Muscle of leg (tissue), 11 donors: ENCODE results near the gene MAPKAPK2. TPM values are rescaled to one million over a fixed set of nuclear protein-coding genes. Genes with fewer than 3 reads are reported as not detected.
"Not testable (repeated sequence)": the region's sequence is repeated elsewhere in the genome, so short reads cannot be mapped to it uniquely, and the experiment has no call there.

Source experiments
- DNase-seq: peaks from one replicate; pipeline ENCODE4 v3.0.0; 2013
- H3K27ac ChIP-seq: one replicate; pipeline ENCODE4 v1.5.1; 2013; ENCODE audit warnings: mild to moderate bottlenecking, low read length, control low read depth
- H3K27me3 ChIP-seq: one replicate; pipeline ENCODE4 v1.6.1; 2013; ENCODE audit warnings: low read length; ENCODE audit not compliant: control insufficient read depth, insufficient read depth
- H3K36me3 ChIP-seq: one replicate; pipeline ENCODE4 v1.6.1; 2013; ENCODE audit warnings: low read length; ENCODE audit not compliant: control insufficient read depth, insufficient read depth
- H3K4me1 ChIP-seq: one replicate; pipeline ENCODE4 v1.6.1; 2013; ENCODE audit warnings: low read length; ENCODE audit not compliant: control insufficient read depth, insufficient read depth
- H3K4me3 ChIP-seq: one replicate; pipeline ENCODE4 v1.5.1; 2013; ENCODE audit warnings: low read length, control low read depth
- H3K9me3 ChIP-seq: replicated peaks from 2 replicates; pipeline ENCODE4 v1.6.1; 2013; ENCODE audit warnings: low read depth, low read length; ENCODE audit not compliant: control insufficient read depth
- WGBS: methylation state at CpG from one replicate; pipeline ENCODE4 v1.1.5; 2013; ENCODE audit warnings: missing lambda C conversion rate; ENCODE audit not compliant: insufficient coverage; 5-methylcytosine and 5-hydroxymethylcytosine counted together
- polyA plus RNA-seq, 8 donors: library from polyadenylated mRNA; unstranded; fragments of 120-200 nt; gene quantifications; one replicate each; pipeline versions ENCODE4 v1.2.1 to v1.2.3, GENCODE V29; 2013; ENCODE audit warnings: inconsistent platforms in 1 of 8, low replicate concordance in 1 of 8; ENCODE audit not compliant: insufficient read length in 8 of 8, insufficient read depth in 1 of 8
- total RNA-seq: library from RNA; stranded (reverse); fragments of 120-200 nt; gene quantifications from one replicate; pipeline ENCODE4 v1.2.4, GENCODE V29; 2013

The MAPKAPK2 gene
- total and polyA plus RNA-seq, 9 donors = 39.7 to 76.6 (median 70.0) TPM

DNA sequence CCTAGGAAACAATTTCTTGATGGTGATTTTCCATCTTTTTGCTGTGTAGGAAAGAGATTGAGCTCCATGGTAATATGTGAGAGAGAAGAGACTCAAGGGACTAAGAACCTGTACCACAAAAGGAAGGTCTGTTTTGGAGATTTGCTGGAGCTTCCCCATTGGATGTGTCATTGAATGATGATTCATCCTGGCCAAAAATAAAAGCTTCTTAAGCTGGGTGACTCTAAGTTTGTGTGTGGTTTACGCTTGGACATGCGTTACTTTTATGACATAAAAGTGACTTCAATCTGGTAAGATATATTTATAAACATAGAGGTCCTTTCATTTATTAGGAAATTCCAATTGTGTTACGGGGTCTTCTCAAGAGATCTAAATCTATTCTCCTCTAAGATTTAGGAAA lies 68.4 kb downstream of the MAPKAPK2 start:
- no CpG with 5 or more reads among the region's 3 CpGs for WGBS
- H3K4me3 ChIP-seq = no peak overlapping the region
- peaks cover 3% of the 10 kb centered on the region for H3K27me3 ChIP-seq
- no peak overlapping the region for H3K27ac ChIP-seq
- DNase-seq = no peak
- H3K4me1 ChIP-seq = no peaks in the 10 kb centered on the region
- no peaks in the 10 kb centered on the region for H3K36me3 ChIP-seq
- H3K9me3 ChIP-seq = no peaks in the 10 kb centered on the region

DNA sequence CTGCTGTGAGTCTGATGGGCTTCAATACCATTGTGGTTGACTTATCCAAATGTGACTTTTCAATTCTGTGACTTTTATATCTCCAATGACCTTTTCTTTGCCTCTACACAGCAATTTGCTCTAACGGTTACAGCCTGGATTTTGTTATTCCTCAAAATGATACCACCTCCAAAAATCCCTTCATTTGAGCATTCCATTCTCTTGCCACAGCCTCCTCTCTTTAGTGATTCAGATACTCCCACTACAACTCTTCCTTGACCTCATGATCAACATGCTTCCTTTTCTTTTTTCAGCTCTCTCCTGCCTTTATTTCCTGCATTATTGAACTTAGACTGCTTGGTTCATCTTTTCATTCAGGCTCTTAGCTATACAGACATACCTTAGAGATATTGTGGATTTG lies 69.3 kb downstream of the MAPKAPK2 start:
- 46% methylated on average over 1 of the region's 1 CpG for WGBS

DNA sequence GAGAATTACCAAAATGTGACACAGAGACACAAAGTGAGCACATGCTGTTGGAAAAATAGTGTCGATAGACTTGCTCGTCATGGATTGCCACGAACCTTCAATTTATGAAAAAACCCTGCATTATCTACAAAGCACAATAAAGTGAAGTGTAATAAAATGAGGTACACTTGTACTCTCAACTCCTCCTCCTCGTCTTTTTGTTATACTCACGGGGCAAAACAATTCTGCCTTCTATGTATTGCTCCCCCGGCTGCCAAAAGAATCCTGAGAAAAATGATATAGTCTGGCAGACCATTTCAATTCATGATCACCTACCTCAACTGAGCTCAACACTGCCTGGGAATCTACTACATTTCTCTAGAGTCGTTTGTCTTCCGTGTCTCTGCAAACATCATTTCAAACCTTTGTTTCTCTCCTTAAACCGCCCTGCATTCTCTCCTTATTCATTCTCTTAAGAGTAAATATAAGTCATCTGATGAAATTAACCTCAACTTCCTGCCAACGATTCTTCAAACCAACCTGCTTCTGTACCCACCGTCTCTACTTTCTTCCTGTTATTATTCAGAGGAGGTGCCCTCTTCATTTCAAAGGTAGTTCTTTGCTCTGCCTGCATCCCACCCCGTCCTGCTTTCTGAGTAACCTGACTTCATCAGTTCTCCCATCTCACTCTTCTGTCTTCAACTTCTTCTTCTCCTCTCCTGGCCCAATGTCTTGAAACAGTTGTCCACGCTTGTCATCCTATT lies 73.0 kb downstream of the MAPKAPK2 start:
- Histone ChIP-seq H3K9me3 (no peaks in the 10 kb centered on the region), H3K27ac (no peak overlapping the region), H3K27me3 (peaks cover 3% of the 10 kb centered on the region), H3K4me3 (no peak overlapping the region), H3K4me1 (no peaks in the 10 kb centered on the region), H3K36me3 (no peaks in the 10 kb centered on the region)
- no peak for DNase-seq
- 86% methylated on average over 3 of the region's 13 CpGs for WGBS

More for the DNA sequence above, 69.3 kb downstream of the MAPKAPK2 start:
- Histone ChIP-seq H3K36me3 (no peaks in the 10 kb centered on the region), H3K4me1 (no peaks in the 10 kb centered on the region), H3K9me3 (no peaks in the 10 kb centered on the region), H3K27ac (no peak overlapping the region), H3K4me3 (no peak overlapping the region), H3K27me3 (peaks cover 3% of the 10 kb centered on the region)
- no peak for DNase-seq

DNA sequence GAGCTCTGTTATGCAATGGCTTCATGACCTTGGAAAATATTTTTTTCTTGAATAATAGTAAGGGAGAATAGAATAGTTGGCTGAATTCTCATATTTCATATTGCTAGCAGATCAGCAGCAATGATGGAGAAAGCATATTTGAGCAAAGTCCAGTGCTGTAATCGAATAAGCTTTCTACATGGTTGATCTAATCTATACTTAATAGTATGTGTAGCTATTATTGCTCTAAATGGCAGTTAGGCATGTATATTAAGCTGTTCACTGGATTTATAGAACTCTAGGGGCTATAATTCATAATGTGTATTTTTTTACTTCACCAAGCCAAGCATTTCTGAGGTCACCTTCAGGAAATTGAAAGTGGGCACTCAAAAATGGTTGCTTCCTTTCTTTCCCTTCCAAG lies 75.9 kb downstream of the MAPKAPK2 start:
- no CpG with 5 or more reads among the region's 1 CpG for WGBS
- DNase-seq = no peak
- Histone ChIP-seq H3K4me1 (no peaks in the 10 kb centered on the region), H3K27me3 (peaks cover 3% of the 10 kb centered on the region), H3K4me3 (no peak overlapping the region), H3K36me3 (no peaks in the 10 kb centered on the region), H3K9me3 (no peaks in the 10 kb centered on the region), H3K27ac (no peak overlapping the region)

- DNase-seq = no peak
- H3K9me3 ChIP-seq = no peaks in the 10 kb centered on the region
- H3K27me3 ChIP-seq = peaks cover 3% of the 10 kb centered on the region
- WGBS = no CpG with 5 or more reads among the region's 6 CpGs
- no peaks in the 10 kb centered on the region for H3K4me1 ChIP-seq
- H3K27ac ChIP-seq = no peak overlapping the region
- no peaks in the 10 kb centered on the region for H3K36me3 ChIP-seq
- H3K4me3 ChIP-seq = no peak overlapping the region
These were observed 76.6 kb downstream of the MAPKAPK2 start for GRCh38 chr1:206761159-206761768.

DNA sequence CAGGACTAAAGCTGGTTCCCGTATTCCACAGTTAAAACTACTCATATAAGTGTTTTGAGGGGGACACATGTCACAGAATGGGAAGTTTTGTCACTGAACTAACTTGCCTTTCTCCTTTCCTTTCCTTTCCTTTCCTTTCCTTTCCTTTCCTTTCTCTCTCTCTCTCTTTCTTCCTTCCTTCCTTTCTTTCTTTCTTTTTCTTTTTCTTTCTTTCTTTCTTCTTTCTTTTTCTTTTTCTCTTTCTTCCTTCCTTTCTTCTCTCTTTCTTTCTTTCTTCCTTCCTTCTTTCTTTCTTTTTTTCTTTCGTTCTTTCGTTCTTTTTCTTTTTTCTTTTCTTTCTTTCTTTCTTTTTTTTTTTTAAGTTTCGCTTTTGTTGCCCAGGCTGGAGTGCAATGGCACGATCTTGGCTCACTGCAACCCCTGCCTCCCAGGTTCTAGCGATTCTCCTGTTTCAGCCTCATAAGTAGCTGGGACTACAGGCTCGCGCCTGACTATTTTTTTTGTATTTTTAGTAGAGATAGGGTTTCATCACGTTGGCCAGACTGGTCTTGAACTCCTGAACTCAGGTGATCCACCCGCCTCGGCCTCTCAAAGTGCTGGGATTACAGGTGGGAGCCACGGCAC lies 78.1 kb downstream of the MAPKAPK2 start:
- not testable (repeated sequence) for H3K27ac ChIP-seq, DNase-seq, H3K4me1 ChIP-seq, H3K9me3 ChIP-seq, H3K36me3 ChIP-seq, H3K4me3 ChIP-seq, H3K27me3 ChIP-seq
- WGBS = 84% methylated on average over 5 of the region's 12 CpGs

DNA sequence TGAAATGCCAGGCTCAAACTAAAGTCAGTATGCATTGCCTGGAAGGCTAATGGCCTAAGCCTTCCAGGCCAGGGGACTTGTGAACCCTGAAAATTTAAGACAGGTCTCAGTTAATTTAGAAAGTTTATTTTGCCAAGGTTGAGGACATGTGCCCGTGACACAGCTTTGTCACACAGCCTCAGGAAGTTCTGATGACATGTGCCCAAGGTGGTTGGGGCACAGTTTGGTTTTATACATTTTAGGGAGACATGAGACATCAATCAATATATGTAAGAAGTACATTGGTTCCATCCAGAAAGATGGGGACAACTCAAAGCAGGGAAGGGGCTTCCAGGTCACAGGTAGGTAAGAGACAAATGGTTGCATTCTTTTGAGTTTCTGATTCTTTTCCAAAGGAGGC lies 81.1 kb downstream of the MAPKAPK2 start:
- not testable (repeated sequence) for H3K9me3 ChIP-seq, H3K27ac ChIP-seq, H3K27me3 ChIP-seq, H3K36me3 ChIP-seq, H3K4me1 ChIP-seq, DNase-seq, H3K4me3 ChIP-seq
- no CpG with 5 or more reads among the region's 1 CpG for WGBS

DNA sequence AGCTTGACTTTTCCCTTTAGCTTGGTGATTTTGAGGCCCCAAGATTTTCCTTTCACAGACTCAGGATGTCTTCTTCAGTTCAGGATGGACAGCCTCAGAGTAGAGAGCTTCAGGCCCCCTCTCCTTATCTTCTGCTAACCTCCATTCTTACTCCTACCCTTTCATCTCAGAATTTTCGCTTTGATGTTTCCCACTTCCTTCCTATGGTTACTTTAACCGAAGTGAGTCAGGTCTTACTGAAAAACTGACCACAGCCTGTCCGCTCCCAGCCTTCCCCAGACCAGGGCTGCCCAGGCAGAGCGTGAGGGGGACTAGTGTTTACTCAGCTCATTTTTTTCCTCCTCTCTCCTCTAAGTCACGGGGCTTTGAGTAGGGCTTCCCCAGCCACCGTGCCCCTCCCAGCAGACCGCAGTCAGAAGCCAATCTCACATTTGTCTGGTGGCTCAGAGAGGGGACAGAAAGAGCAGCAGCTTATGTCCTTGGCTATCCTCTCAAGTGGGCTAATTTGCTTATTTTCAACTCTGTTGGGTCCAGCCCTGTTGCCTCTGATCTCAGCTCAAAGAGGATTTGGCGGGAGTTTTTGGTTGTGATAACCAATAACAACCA lies 81.6 kb downstream of the MAPKAPK2 start:
- DNase-seq = peak; percentile 57
- no peak overlapping the region for H3K27ac ChIP-seq
- no peaks in the 10 kb centered on the region for H3K36me3 ChIP-seq
- H3K27me3 ChIP-seq = peaks cover 5% of the 10 kb centered on the region
- H3K4me3 ChIP-seq = no peak overlapping the region
- 54% methylated on average over 2 of the region's 8 CpGs for WGBS
- H3K4me1 ChIP-seq = no peaks in the 10 kb centered on the region
- H3K9me3 ChIP-seq = no peaks in the 10 kb centered on the region

DNA sequence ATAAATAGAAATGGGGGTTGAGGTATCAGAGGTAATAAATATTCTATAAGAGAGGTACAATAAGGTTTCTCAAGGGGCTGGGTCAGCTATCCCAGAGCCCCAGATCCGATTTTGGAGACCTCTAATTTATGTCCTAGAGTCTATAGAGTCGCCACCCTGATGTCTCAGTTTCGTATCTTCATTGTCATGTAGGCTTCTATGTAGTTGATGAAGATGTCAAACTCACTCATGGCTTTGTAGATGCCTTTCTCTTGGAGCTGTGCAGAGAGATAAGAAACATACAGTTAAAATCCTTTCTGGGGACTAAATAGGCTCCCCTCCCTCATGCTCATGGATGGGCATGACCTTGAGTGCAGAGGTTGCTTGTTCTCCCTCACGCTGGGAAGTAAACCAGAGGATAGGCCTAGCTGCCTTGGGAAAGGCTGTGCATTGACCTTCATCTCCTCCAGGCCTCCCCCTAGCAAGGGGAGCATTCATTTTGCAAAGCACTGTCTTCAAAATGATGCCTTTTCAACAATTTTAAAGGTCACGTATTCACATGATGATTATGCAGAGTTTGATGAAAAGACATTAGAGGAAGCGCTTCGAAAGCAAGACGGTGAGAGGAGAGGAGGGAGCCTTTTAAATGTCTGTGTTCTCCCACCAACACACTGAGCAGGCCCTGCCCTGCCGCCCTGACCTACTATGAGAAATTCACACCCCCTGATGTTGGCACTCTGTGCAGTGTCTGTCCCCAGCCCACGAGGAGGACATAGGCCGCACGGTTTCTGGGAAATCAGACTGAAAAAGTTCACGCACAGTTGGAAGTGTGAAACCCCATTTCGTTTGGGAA lies 84.0 kb downstream of the MAPKAPK2 start:
- WGBS = 51% methylated on average over 6 of the region's 14 CpGs
- H3K27ac ChIP-seq = no peak overlapping the region
- H3K4me1 ChIP-seq = no peaks in the 10 kb centered on the region

More for the DNA sequence above, 84.0 kb downstream of the MAPKAPK2 start:
- Histone ChIP-seq H3K27me3 (peaks cover 5% of the 10 kb centered on the region), H3K36me3 (no peaks in the 10 kb centered on the region), H3K9me3 (no peaks in the 10 kb centered on the region), H3K4me3 (no peak overlapping the region)
- DNase-seq = no peak
